Measurements from ENCODE around the gene OVCH1. TPM values are rescaled to one million over a fixed set of nuclear protein-coding genes. Genes with fewer than 3 reads are reported as not detected.

The OVCH1 gene
- total RNA-seq, 1 experiment from 2014 or later = not detected

DNA sequence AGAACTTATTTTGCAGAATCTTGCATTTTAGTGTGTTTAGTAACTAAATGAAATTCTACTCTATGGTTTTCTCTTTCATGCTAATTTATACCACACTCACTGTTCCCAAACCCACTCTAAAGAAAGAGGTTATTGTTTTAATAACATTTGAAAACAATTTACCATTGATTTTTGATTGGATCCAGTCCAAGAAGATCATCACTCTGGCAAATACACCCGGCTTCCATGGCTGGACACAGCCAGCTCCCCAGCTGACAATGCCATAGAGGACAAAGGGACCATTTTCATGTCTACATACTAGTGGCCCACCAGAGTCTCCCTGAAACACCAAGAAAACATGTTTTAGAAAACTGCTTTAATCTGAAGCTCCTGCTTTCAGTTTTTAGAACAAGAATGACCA lies 42.4 kb downstream of the OVCH1 start:
- H3K27me3 ChIP-seq (ENCODE audit: insufficient read depth, low read length) = no peaks in the 10 kb centered on the region
- DNase-seq (ENCODE audit: low read depth, low spot score) = no peak
- no peaks in the 10 kb centered on the region for H3K9me2 ChIP-seq (ENCODE audit: insufficient read depth)
- no peak for ATAC-seq
- no peak overlapping the region for H3K9ac ChIP-seq (ENCODE audit: low read length)
- ChIA-PET CTCF (no interaction called here), POLR2A (no interaction called here), RAD21 (ENCODE audit: low non-redundant PET in 1 of 2, low total read pairs in 2 of 2, uncharacterized antibody in 2 of 2, unreplicated experiment in 2 of 2) (no interaction called here)
- no peak overlapping the region for H3K4me3 ChIP-seq (replicated peaks in 1 of 2; ENCODE audit: low read depth in 1 of 2, low read length in 2 of 2)
- H3K9me3 ChIP-seq (ENCODE audit: control insufficient read depth in 1 of 2, insufficient read depth in 1 of 2, low read depth in 1 of 2, low read length in 2 of 2) = no peaks in the 10 kb centered on the region
- H3K36me3 ChIP-seq (ENCODE audit: control insufficient read depth in 1 of 2, insufficient read depth in 2 of 2, low read length in 2 of 2) = no peaks in the 10 kb centered on the region
- no TSS peak for BruUV-seq (replicated peaks)
- TF ChIP-seq EGR1 (IDR thresholded peaks at IDR 0.05; ENCODE audit: low read depth) (no peak), SP1 (IDR thresholded peaks at IDR 0.05; ENCODE audit: low read depth) (no peak), TCF7L2 (IDR thresholded peaks at IDR 0.05; ENCODE audit: borderline replicate concordance, extremely low read depth, insufficient read depth, insufficient read length) (no peak), SIN3A (IDR thresholded peaks at IDR 0.05; ENCODE audit: low read depth) (no peak), POLR2AphosphoS5 (IDR thresholded peaks at IDR 0.05; ENCODE audit: low read depth, low read length) (no peak), EZH2phosphoT487 (IDR thresholded peaks at IDR 0.05; ENCODE audit: borderline replicate concordance) (no peak), EZH2 (IDR thresholded peaks at IDR 0.05) (no peak), SRF (IDR thresholded peaks at IDR 0.05; ENCODE audit: low read depth) (no peak), ELF1 (IDR thresholded peaks at IDR 0.05; ENCODE audit: borderline replicate concordance, low read depth) (no peak), CBX3 (IDR thresholded peaks at IDR 0.05; ENCODE audit: low read depth) (no peak), POLR2A (IDR thresholded peaks at IDR 0.05; ENCODE audit: borderline replicate concordance, extremely low read depth, insufficient read depth, insufficient read length) (no peak), ZNF274 (IDR thresholded peaks at IDR 0.05; ENCODE audit: low read depth, low read length) (no peak), RAD21 (IDR thresholded peaks at IDR 0.05; ENCODE audit: low read depth) (no peak), FOSL1 (IDR thresholded peaks at IDR 0.05; ENCODE audit: low read depth) (no peak)
- TF ChIP-seq, protein P1, sequence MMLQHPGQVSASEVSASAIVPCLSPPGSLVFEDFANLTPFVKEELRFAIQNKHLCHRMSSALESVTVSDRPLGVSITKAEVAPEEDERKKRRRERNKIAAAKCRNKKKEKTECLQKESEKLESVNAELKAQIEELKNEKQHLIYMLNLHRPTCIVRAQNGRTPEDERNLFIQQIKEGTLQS (IDR thresholded peaks at IDR 0.05) = no peak
- TF ChIP-seq, protein P2, sequence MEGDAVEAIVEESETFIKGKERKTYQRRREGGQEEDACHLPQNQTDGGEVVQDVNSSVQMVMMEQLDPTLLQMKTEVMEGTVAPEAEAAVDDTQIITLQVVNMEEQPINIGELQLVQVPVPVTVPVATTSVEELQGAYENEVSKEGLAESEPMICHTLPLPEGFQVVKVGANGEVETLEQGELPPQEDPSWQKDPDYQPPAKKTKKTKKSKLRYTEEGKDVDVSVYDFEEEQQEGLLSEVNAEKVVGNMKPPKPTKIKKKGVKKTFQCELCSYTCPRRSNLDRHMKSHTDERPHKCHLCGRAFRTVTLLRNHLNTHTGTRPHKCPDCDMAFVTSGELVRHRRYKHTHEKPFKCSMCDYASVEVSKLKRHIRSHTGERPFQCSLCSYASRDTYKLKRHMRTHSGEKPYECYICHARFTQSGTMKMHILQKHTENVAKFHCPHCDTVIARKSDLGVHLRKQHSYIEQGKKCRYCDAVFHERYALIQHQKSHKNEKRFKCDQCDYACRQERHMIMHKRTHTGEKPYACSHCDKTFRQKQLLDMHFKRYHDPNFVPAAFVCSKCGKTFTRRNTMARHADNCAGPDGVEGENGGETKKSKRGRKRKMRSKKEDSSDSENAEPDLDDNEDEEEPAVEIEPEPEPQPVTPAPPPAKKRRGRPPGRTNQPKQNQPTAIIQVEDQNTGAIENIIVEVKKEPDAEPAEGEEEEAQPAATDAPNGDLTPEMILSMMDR (IDR thresholded peaks at IDR 0.05 in 2 of 3, conservative IDR thresholded peaks at IDR 0.05 in 1 of 3; ENCODE audit: borderline replicate concordance in 1 of 3, insufficient read depth in 1 of 3, low read depth in 2 of 3, low read length in 2 of 3) = no peak
- TF ChIP-seq, protein P3, sequence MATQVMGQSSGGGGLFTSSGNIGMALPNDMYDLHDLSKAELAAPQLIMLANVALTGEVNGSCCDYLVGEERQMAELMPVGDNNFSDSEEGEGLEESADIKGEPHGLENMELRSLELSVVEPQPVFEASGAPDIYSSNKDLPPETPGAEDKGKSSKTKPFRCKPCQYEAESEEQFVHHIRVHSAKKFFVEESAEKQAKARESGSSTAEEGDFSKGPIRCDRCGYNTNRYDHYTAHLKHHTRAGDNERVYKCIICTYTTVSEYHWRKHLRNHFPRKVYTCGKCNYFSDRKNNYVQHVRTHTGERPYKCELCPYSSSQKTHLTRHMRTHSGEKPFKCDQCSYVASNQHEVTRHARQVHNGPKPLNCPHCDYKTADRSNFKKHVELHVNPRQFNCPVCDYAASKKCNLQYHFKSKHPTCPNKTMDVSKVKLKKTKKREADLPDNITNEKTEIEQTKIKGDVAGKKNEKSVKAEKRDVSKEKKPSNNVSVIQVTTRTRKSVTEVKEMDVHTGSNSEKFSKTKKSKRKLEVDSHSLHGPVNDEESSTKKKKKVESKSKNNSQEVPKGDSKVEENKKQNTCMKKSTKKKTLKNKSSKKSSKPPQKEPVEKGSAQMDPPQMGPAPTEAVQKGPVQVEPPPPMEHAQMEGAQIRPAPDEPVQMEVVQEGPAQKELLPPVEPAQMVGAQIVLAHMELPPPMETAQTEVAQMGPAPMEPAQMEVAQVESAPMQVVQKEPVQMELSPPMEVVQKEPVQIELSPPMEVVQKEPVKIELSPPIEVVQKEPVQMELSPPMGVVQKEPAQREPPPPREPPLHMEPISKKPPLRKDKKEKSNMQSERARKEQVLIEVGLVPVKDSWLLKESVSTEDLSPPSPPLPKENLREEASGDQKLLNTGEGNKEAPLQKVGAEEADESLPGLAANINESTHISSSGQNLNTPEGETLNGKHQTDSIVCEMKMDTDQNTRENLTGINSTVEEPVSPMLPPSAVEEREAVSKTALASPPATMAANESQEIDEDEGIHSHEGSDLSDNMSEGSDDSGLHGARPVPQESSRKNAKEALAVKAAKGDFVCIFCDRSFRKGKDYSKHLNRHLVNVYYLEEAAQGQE (IDR thresholded peaks at IDR 0.05; ENCODE audit: low read depth) = no peak
- TF ChIP-seq, protein P4, sequence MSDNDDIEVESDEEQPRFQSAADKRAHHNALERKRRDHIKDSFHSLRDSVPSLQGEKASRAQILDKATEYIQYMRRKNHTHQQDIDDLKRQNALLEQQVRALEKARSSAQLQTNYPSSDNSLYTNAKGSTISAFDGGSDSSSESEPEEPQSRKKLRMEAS (IDR thresholded peaks at IDR 0.05) = no peak
- H2AFZ ChIP-seq (ENCODE audit: low read depth, low read length, poor library complexity, severe bottlenecking) = no peak overlapping the region
- no peak overlapping the region for H3K27ac ChIP-seq (ENCODE audit: low read depth, low read length)
- intact Hi-C loops (cut with micrococcal nuclease) = no loop called here
- no peak overlapping the region for H3K4me2 ChIP-seq (ENCODE audit: low read length)
- H3K79me2 ChIP-seq (ENCODE audit: insufficient read depth, low read length) = no peaks in the 10 kb centered on the region
- no peaks in the 10 kb centered on the region for H3K4me1 ChIP-seq (ENCODE audit: control insufficient read depth in 1 of 2, insufficient read depth in 2 of 2, low read length in 2 of 2)
- no peaks in the 10 kb centered on the region for H4K20me1 ChIP-seq (ENCODE audit: insufficient read depth)

Measured in HCT116 (cell line).